Neural cell (in vitro differentiated cells): ENCODE results near the gene MEN1. TPM values are rescaled to one million over a fixed set of nuclear protein-coding genes. Genes with fewer than 3 reads are reported as not detected.

Experiments
- H2AFZ ChIP-seq: fragments of 200-600, 300-800 bp; sonication (generic), shearing (Covaris generic); 2 replicates; pipeline ENCODE4 v1.6.0; 2014; ENCODE audit warnings: low read depth, mild to moderate bottlenecking, antibody characterized with exemption, low read length, moderate library complexity
- H3F3A ChIP-seq: fragments of 200-600 bp; shearing (Covaris generic); 2 replicates; pipeline ENCODE4 v1.6.1; 2016; ENCODE audit warnings: mild to moderate bottlenecking, moderate library complexity, mixed read lengths, antibody characterized with exemption, low read length; ENCODE audit not compliant: insufficient read depth, poor library complexity, severe bottlenecking
- H3K27ac ChIP-seq: fragments of 200-600, 300-800 bp; sonication (generic), shearing (Covaris generic); 2 replicates; pipeline ENCODE4 v1.5.1; 2014; ENCODE audit warnings: mild to moderate bottlenecking, low read length, moderate library complexity
- H3K27me3 ChIP-seq: fragments of 300-800, 200-600 bp; sonication (generic), shearing (Covaris generic); 2 replicates; pipeline ENCODE4 v1.6.0; 2014; ENCODE audit warnings: mild to moderate bottlenecking, low read depth, low read length, moderate library complexity; ENCODE audit not compliant: insufficient read depth
- H3K36me3 ChIP-seq: fragments of 300-800, 200-600 bp; sonication (generic), shearing (Covaris generic); 2 replicates; pipeline ENCODE4 v1.5.1; 2014; ENCODE audit warnings: mild to moderate bottlenecking, antibody characterized with exemption, low read length, moderate library complexity; ENCODE audit not compliant: insufficient read depth
- H3K4me2 ChIP-seq: fragments of 300-800, 200-600 bp; sonication (generic), shearing (Covaris generic); 2 replicates; pipeline ENCODE4 v1.6.0; 2014; ENCODE audit warnings: mild to moderate bottlenecking, low read length
- H3K4me3 ChIP-seq: fragments of 300-800, 200-600 bp; sonication (generic), shearing (Covaris generic); 2 replicates; pipeline ENCODE4 v1.5.1; 2014; ENCODE audit warnings: mild to moderate bottlenecking, low read length, moderate library complexity
- H3K79me2 ChIP-seq: fragments of 200-600 bp; shearing (Covaris generic); replicated peaks from 2 replicates; pipeline ENCODE4 v1.6.0; 2014; ENCODE audit warnings: mild to moderate bottlenecking, low read length, moderate library complexity; ENCODE audit not compliant: insufficient read depth
- H3K9ac ChIP-seq: fragments of 300-800, 200-600 bp; sonication (generic), shearing (Covaris generic); 2 replicates; pipeline ENCODE4 v1.6.1; 2016; ENCODE audit warnings: mild to moderate bottlenecking, low read length, mixed read lengths
- H3K9me2 ChIP-seq: fragments of 200-600 bp; shearing (Covaris generic); 2 replicates; pipeline ENCODE4 v1.6.1; 2016; ENCODE audit warnings: mild to moderate bottlenecking, low read length, mixed read lengths; ENCODE audit not compliant: insufficient read depth
- H3K9me3 ChIP-seq: fragments of 200-600, 300-800 bp; sonication (generic), shearing (Covaris generic); 2 replicates; pipeline ENCODE4 v1.6.1; 2016; ENCODE audit warnings: mild to moderate bottlenecking, mixed run types, low read length, moderate library complexity, mixed read lengths
- H4K20me1 ChIP-seq: fragments of 200-600 bp; shearing (Covaris generic); 2 replicates; pipeline ENCODE4 v1.6.1; 2016; ENCODE audit warnings: mild to moderate bottlenecking, mixed run types; ENCODE audit not compliant: insufficient read depth
- EP300 ChIP-seq: fragments of 450-650 bp; conservative IDR thresholded peaks from 2 replicates; pipeline ENCODE4 v1.6.1; 2014; ENCODE audit warnings: antibody characterized with exemption, mild to moderate bottlenecking, moderate library complexity; ENCODE audit not compliant: poor library complexity, severe bottlenecking
- EZH2 ChIP-seq: fragments of 200-600, 300-800 bp; shearing (Covaris generic), sonication (generic); IDR thresholded peaks from 2 replicates; pipeline ENCODE4 v1.6.1; 2014; ENCODE audit warnings: antibody characterized with exemption, low read length, borderline replicate concordance, mild to moderate bottlenecking; ENCODE audit not compliant: insufficient read depth, poor library complexity, severe bottlenecking
- MXI1 ChIP-seq: fragments of 450-650 bp; conservative IDR thresholded peaks from 2 replicates; pipeline ENCODE4 v1.6.1; 2014; ENCODE audit warnings: antibody characterized with exemption, mild to moderate bottlenecking; ENCODE audit not compliant: poor library complexity, severe bottlenecking
- POLR2AphosphoS5 ChIP-seq: IDR thresholded peaks from 2 replicates; pipeline ENCODE4 v1.6.1; 2012
- RAD21 ChIP-seq: fragments of 450-650 bp; conservative IDR thresholded peaks from 2 replicates; pipeline ENCODE4 v1.6.1; 2014; ENCODE audit warnings: antibody characterized with exemption, mild to moderate bottlenecking, moderate library complexity
- SMC3 ChIP-seq: fragments of 450-650 bp; conservative IDR thresholded peaks from 2 replicates; pipeline ENCODE4 v1.6.1; 2014; ENCODE audit warnings: antibody characterized with exemption, mild to moderate bottlenecking, moderate library complexity; ENCODE audit not compliant: poor library complexity
- TAF1 ChIP-seq: IDR thresholded peaks from 2 replicates; pipeline ENCODE4 v1.6.1; 2012; ENCODE audit warnings: low read depth
- polyA plus RNA-seq: library from polyadenylated mRNA; depleted of rRNA; stranded (reverse); fragments of >200 nt; gene quantifications from 2 replicates; pipeline ENCODE4 v1.2.3, GENCODE V29; 2014
- TF ChIP-seq, protein P1 (sequence below): fragments of 450-650 bp; IDR thresholded peaks from 2 replicates; pipeline ENCODE4 v1.5.1; 2014; ENCODE audit warnings: antibody characterized with exemption, mild to moderate bottlenecking, moderate library complexity; ENCODE audit not compliant: poor library complexity, severe bottlenecking
- TF ChIP-seq, protein P2 (sequence below): IDR thresholded peaks from 2 replicates; pipeline ENCODE4 v1.6.1; 2012; ENCODE audit warnings: borderline replicate concordance

MEN1 gene
- polyA plus RNA-seq, 1 donor from 2014 or later = 16.8 TPM

DNA sequence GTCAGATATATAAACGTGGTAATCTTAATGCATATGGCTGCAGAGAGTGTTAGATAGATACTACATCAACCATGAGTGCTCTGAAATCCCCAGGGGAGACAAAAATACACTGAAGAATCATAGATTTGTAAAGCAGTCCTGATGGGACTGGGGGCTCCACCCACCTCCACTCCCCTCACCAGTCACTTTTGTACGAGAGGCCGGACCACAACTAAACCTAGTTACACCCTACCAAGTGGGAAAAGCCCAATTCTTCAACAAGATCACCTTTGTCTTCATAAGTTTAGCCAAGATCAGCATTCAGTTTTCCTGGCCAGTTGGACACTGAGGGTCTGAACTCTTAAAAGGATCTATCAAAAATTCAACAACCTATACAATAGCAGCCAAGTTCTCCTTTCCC lies 33.5 kb downstream of the MEN1 start:
- Histone ChIP-seq H3K27me3 (no peaks in the 10 kb centered on the region), H3K27ac (peak overlapping the region; percentile 71), H3F3A (peaks cover 7% of the 10 kb centered on the region), H3K79me2 (peaks cover 59% of the 10 kb centered on the region), H3K4me2 (peak overlapping the region; percentile 91), H3K9me3 (no peaks in the 10 kb centered on the region), H3K9me2 (no peaks in the 10 kb centered on the region), H3K4me3 (peak overlapping the region; percentile 80), H4K20me1 (peaks cover 39% of the 10 kb centered on the region), H2AFZ (no peak overlapping the region), H3K36me3 (peaks cover 20% of the 10 kb centered on the region), H3K9ac (peak overlapping the region; percentile 73)
- TF ChIP-seq POLR2AphosphoS5 = no peak
- TF ChIP-seq EP300 = no peak

DNA sequence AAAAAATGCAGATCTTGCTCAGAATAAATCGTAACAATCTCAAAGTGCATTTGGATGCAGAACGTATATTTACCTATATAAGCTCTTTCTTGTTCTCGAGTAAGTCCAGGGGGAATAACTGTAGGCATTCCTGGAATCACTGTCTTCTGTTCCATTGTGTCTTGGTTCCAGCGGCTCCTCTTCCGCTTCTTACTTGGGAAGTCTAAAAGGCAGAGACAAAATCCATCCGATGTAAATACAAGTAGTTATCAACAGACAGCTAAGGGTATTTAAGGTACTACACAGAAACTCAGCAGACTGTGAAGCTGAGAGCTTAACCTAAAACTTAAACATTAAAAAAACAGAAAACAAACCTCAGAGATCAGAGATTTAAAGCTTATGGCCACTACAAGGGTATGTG lies 33.9 kb downstream of the MEN1 start:
- TF ChIP-seq SMC3 (no peak), RAD21 (no peak), POLR2AphosphoS5 (no peak), EP300 (no peak), TAF1 (no peak), MXI1 (no peak), EZH2 (no peak)
- TF ChIP-seq, protein P1, sequence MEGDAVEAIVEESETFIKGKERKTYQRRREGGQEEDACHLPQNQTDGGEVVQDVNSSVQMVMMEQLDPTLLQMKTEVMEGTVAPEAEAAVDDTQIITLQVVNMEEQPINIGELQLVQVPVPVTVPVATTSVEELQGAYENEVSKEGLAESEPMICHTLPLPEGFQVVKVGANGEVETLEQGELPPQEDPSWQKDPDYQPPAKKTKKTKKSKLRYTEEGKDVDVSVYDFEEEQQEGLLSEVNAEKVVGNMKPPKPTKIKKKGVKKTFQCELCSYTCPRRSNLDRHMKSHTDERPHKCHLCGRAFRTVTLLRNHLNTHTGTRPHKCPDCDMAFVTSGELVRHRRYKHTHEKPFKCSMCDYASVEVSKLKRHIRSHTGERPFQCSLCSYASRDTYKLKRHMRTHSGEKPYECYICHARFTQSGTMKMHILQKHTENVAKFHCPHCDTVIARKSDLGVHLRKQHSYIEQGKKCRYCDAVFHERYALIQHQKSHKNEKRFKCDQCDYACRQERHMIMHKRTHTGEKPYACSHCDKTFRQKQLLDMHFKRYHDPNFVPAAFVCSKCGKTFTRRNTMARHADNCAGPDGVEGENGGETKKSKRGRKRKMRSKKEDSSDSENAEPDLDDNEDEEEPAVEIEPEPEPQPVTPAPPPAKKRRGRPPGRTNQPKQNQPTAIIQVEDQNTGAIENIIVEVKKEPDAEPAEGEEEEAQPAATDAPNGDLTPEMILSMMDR = no peak
- TF ChIP-seq, protein P2, sequence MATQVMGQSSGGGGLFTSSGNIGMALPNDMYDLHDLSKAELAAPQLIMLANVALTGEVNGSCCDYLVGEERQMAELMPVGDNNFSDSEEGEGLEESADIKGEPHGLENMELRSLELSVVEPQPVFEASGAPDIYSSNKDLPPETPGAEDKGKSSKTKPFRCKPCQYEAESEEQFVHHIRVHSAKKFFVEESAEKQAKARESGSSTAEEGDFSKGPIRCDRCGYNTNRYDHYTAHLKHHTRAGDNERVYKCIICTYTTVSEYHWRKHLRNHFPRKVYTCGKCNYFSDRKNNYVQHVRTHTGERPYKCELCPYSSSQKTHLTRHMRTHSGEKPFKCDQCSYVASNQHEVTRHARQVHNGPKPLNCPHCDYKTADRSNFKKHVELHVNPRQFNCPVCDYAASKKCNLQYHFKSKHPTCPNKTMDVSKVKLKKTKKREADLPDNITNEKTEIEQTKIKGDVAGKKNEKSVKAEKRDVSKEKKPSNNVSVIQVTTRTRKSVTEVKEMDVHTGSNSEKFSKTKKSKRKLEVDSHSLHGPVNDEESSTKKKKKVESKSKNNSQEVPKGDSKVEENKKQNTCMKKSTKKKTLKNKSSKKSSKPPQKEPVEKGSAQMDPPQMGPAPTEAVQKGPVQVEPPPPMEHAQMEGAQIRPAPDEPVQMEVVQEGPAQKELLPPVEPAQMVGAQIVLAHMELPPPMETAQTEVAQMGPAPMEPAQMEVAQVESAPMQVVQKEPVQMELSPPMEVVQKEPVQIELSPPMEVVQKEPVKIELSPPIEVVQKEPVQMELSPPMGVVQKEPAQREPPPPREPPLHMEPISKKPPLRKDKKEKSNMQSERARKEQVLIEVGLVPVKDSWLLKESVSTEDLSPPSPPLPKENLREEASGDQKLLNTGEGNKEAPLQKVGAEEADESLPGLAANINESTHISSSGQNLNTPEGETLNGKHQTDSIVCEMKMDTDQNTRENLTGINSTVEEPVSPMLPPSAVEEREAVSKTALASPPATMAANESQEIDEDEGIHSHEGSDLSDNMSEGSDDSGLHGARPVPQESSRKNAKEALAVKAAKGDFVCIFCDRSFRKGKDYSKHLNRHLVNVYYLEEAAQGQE = no peak
- peaks cover 7% of the 10 kb centered on the region for H3F3A ChIP-seq
- H3K36me3 ChIP-seq = peaks cover 20% of the 10 kb centered on the region
- H3K4me3 ChIP-seq = peak overlapping the region; percentile 80
- no peak overlapping the region for H3K27ac ChIP-seq
- H3K4me2 ChIP-seq = peak overlapping the region; percentile 91
- no peaks in the 10 kb centered on the region for H3K9me3 ChIP-seq
- H3K27me3 ChIP-seq = no peaks in the 10 kb centered on the region
- H4K20me1 ChIP-seq = peaks cover 44% of the 10 kb centered on the region
- H3K79me2 ChIP-seq = peaks cover 63% of the 10 kb centered on the region
- H3K9me2 ChIP-seq = no peaks in the 10 kb centered on the region
- no peak overlapping the region for H2AFZ ChIP-seq
- peak overlapping the region; percentile 73 for H3K9ac ChIP-seq

DNA sequence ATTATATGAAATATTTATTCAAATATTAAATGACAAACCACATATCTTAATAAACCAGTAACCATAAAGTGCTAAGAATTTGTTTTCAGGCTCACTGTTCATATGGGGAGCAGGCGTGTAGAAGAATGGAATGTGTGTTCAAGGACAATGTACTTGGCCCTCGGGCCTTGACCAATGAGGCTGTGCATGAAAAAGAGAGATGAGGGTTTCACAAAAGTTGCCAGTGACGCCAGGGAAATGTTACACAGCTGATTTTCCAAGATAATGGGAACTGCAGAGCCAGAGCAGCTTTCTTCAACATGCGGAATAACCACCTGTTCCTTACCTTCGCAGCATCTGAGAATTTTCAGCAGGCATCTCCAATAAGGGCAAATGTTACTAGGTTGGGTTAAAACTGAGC lies 36.2 kb downstream of the MEN1 start:
- Histone ChIP-seq H3K4me3 (no peak overlapping the region), H3K9me2 (no peaks in the 10 kb centered on the region), H3K27me3 (no peaks in the 10 kb centered on the region), H3K36me3 (peaks cover 37% of the 10 kb centered on the region), H3F3A (peaks cover 1% of the 10 kb centered on the region), H3K9ac (no peak overlapping the region), H3K9me3 (no peaks in the 10 kb centered on the region), H3K27ac (no peak overlapping the region), H3K4me2 (no peak overlapping the region), H3K79me2 (peaks cover 63% of the 10 kb centered on the region), H4K20me1 (peaks cover 52% of the 10 kb centered on the region), H2AFZ (no peak overlapping the region)
- TF ChIP-seq RAD21 (no peak), EZH2 (no peak), EP300 (no peak), MXI1 (no peak), POLR2AphosphoS5 (no peak), SMC3 (no peak), TAF1 (no peak)
- TF ChIP-seq, protein P1 = no peak
- TF ChIP-seq, protein P2 = no peak
